Mesendoderm (in vitro differentiated cells): ENCODE measurements around the gene RASGEF1C.
"Not testable (repeated sequence)": the region's sequence is repeated elsewhere in the genome, so short reads cannot be mapped to it uniquely, and the experiment has no call there.

Experiments
- DNase-seq: peaks from one replicate; pipeline ENCODE4 v3.0.0; 2013
- H2AK5ac ChIP-seq: 2 replicates; pipeline ENCODE4 v1.6.1; 2013; ENCODE audit warnings: low read length, inconsistent platforms
- H2BK120ac ChIP-seq: 2 replicates; pipeline ENCODE4 v1.6.1; 2013; ENCODE audit warnings: low read depth, mild to moderate bottlenecking, low read length, moderate library complexity, mixed read lengths
- H2BK15ac ChIP-seq: replicated peaks from 2 replicates; pipeline ENCODE4 v1.6.1; 2013; ENCODE audit warnings: low read depth, mild to moderate bottlenecking, moderate library complexity
- H2BK5ac ChIP-seq: 2 replicates; pipeline ENCODE4 v1.6.1; 2013; ENCODE audit warnings: low read length, inconsistent platforms
- H3K18ac ChIP-seq: 2 replicates; pipeline ENCODE4 v1.6.1; 2013; ENCODE audit warnings: mild to moderate bottlenecking, low read length, mixed read lengths
- H3K23ac ChIP-seq: one replicate; pipeline ENCODE4 v1.6.1; 2013; ENCODE audit warnings: low read length
- H3K27ac ChIP-seq: 2 replicates; pipeline ENCODE4 v1.5.1; 2013; ENCODE audit warnings: low read depth, mild to moderate bottlenecking, inconsistent platforms, low read length, moderate library complexity
- H3K27me3 ChIP-seq: 2 replicates; pipeline ENCODE4 v1.6.1; 2013; ENCODE audit warnings: low read length, control low read depth, mild to moderate bottlenecking, inconsistent platforms; ENCODE audit not compliant: insufficient read depth, poor library complexity
- H3K36me3 ChIP-seq: 2 replicates; pipeline ENCODE4 v1.6.1; 2013; ENCODE audit warnings: low read length, inconsistent platforms; ENCODE audit not compliant: control insufficient read depth, insufficient read depth
- H3K4ac ChIP-seq: one replicate; pipeline ENCODE4 v1.6.1; 2013; ENCODE audit warnings: low read depth, mild to moderate bottlenecking, low read length, moderate library complexity
- H3K4me1 ChIP-seq: 2 replicates; pipeline ENCODE4 v1.6.1; 2013; ENCODE audit warnings: low read depth, low read length, inconsistent platforms; ENCODE audit not compliant: control insufficient read depth
- H3K4me2 ChIP-seq: 2 replicates; pipeline ENCODE4 v1.6.1; 2013; ENCODE audit warnings: low read length
- H3K4me3 ChIP-seq: 2 replicates; pipeline ENCODE4 v1.5.1; 2013; ENCODE audit warnings: mild to moderate bottlenecking, low read length
- H3K56ac ChIP-seq: one replicate; pipeline ENCODE4 v1.6.1; 2013; ENCODE audit warnings: low read length
- H3K79me1 ChIP-seq: 2 replicates; pipeline ENCODE4 v1.6.1; 2013; ENCODE audit warnings: low read length, inconsistent platforms
- H3K79me2 ChIP-seq: 2 replicates; pipeline ENCODE4 v1.6.1; 2013; ENCODE audit warnings: mild to moderate bottlenecking, low read length; ENCODE audit not compliant: control insufficient read depth, insufficient read depth
- H3K9ac ChIP-seq: 2 replicates; pipeline ENCODE4 v1.6.1; 2013; ENCODE audit warnings: low read length, inconsistent platforms
- H4K5ac ChIP-seq: one replicate; pipeline ENCODE4 v1.6.1; 2013; ENCODE audit warnings: low read length
- H4K8ac ChIP-seq: one replicate; pipeline ENCODE4 v1.6.1; 2013; ENCODE audit warnings: low read depth, mild to moderate bottlenecking, control low read depth, low read length, moderate library complexity
- WGBS: extraction: QIAGEN DNeasy Blood & Tissue Kit; methylation state at CpG from one replicate; pipeline ENCODE4 v1.1.7; 2013; ENCODE audit warnings: low lambda C conversion rate, missing lambda C conversion rate; ENCODE audit not compliant: insufficient coverage; ENCODE audit errors: extremely low coverage; 5-methylcytosine and 5-hydroxymethylcytosine counted together

The RASGEF1C gene

GRCh38 chr5:180126156-180126555, 82.9 kb downstream of the RASGEF1C start:
- not testable (repeated sequence) for H3K23ac ChIP-seq, H2BK15ac ChIP-seq, H3K79me2 ChIP-seq, H3K56ac ChIP-seq, H2BK5ac ChIP-seq, H3K4me1 ChIP-seq, H3K27ac ChIP-seq, H3K18ac ChIP-seq, H3K36me3 ChIP-seq, H3K4me3 ChIP-seq, H4K8ac ChIP-seq, H4K5ac ChIP-seq, H2BK120ac ChIP-seq, DNase-seq, H2AK5ac ChIP-seq, H3K27me3 ChIP-seq, H3K9ac ChIP-seq, H3K79me1 ChIP-seq, H3K4ac ChIP-seq, H3K4me2 ChIP-seq
- WGBS = no CpG with 5 or more reads among the region's 17 CpGs

DNA sequence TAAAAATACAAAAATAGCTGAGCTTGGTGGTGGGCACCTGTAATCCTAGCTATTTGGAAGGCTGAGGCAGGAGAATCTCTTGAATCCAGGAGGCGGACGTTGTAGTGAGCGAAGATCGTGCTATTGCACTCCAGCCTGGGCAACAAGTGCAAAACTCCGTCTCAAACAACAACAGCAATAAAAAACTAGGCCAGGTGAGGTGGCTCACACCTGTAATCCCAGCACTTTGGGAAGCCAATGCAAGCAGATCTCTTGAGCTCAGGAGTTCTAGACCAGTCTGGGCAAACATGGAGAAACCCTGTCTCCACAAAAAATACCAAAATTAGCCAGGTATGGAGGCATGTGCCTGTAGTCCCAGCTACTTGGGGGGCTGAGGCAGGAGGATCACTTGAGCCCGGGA, 84.3 kb downstream of the RASGEF1C start:
- H3K4me1 ChIP-seq, H3K4ac ChIP-seq, H2BK5ac ChIP-seq, H4K5ac ChIP-seq, H3K18ac ChIP-seq, H2BK120ac ChIP-seq, H3K27me3 ChIP-seq, H3K23ac ChIP-seq, H2AK5ac ChIP-seq, H3K79me2 ChIP-seq, H3K9ac ChIP-seq, H4K8ac ChIP-seq, H3K27ac ChIP-seq, H3K4me3 ChIP-seq, DNase-seq, H3K36me3 ChIP-seq, H2BK15ac ChIP-seq, H3K4me2 ChIP-seq, H3K79me1 ChIP-seq, H3K56ac ChIP-seq: not testable (repeated sequence)
- WGBS = no CpG with 5 or more reads among the region's 6 CpGs

DNA sequence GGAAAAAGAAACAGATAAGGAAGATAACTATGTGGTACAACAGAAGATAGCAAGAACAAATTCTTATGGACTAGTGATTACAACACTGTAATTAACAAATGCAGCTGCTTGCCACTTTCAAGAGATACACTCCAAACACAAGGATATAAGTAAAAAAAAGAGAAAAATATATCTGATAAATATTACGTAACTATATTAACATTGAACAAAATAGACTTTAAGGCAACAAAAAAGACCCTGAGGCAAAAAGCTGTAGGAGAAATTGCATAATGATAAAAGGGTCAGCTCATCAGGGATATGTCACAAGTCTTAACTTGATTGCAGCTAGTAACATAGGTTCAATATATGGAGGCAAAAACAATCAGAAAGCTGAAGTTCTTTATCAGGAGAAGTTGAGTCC, 86.1 kb downstream of the RASGEF1C start:
- Histone ChIP-seq H3K23ac (no peak overlapping the region), H3K27me3 (no peaks in the 10 kb centered on the region), H2BK5ac (no peak overlapping the region), H3K27ac (no peak overlapping the region), H3K18ac (no peak overlapping the region), H2BK15ac (no peak overlapping the region), H3K9ac (no peak overlapping the region), H3K4me3 (no peak overlapping the region), H2BK120ac (no peak overlapping the region), H3K36me3 (no peaks in the 10 kb centered on the region), H4K8ac (no peak overlapping the region), H3K4me2 (no peak overlapping the region), H4K5ac (no peak overlapping the region), H3K4ac (no peak overlapping the region), H3K4me1 (no peaks in the 10 kb centered on the region), H3K56ac (no peak overlapping the region), H3K79me1 (no peaks in the 10 kb centered on the region), H3K79me2 (no peaks in the 10 kb centered on the region), H2AK5ac (no peak overlapping the region)
- DNase-seq = no peak
- WGBS = no CpG with 5 or more reads among the region's 1 CpG

DNA sequence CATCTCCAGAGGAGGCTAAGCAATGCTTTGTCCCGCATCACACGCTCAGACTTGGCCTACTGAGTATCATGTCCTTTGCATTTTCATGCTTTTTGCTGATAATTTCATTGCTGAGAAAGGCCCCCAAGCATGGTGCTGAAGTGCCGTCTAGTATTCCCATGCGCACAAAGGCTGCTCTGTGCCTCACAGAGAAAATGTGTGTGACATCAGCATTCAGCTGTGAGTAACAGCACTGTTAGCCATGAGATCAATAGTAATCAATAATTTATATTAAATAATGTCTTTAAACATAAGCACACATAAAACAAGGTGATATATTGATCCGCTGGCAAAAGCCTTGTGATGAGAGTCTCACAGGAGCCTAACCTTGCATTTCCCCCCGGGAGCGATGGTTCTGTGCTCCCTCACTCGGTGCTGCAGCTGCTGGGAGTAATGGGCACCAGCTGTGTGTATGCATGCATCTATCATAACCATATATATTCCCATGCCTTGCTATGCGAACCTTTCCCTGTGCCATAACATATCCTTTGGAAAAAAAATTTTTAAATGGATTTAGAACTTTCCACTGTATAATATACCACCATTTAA, 87.1 kb downstream of the RASGEF1C start:
- Histone ChIP-seq H2BK15ac (no peak overlapping the region), H3K27ac (no peak overlapping the region), H3K79me1 (no peaks in the 10 kb centered on the region), H4K5ac (no peak overlapping the region), H3K36me3 (no peaks in the 10 kb centered on the region), H3K4me2 (no peak overlapping the region), H3K4ac (no peak overlapping the region), H3K56ac (no peak overlapping the region), H2BK5ac (no peak overlapping the region), H3K18ac (no peak overlapping the region), H4K8ac (no peak overlapping the region), H3K27me3 (no peaks in the 10 kb centered on the region), H3K23ac (no peak overlapping the region), H3K79me2 (no peaks in the 10 kb centered on the region), H2AK5ac (no peak overlapping the region), H3K9ac (no peak overlapping the region), H3K4me3 (no peak overlapping the region), H3K4me1 (no peaks in the 10 kb centered on the region), H2BK120ac (no peak overlapping the region)
- WGBS = no CpG with 5 or more reads among the region's 9 CpGs
- DNase-seq = no peak

- no CpG with 5 or more reads among the region's 28 CpGs for WGBS
- no peak overlapping the region for H3K4me2 ChIP-seq
- no peak overlapping the region for H2BK5ac ChIP-seq
- no peak overlapping the region for H3K23ac ChIP-seq
- H3K4ac ChIP-seq = no peak overlapping the region
- H3K4me3 ChIP-seq = no peak overlapping the region
- H3K36me3 ChIP-seq = no peaks in the 10 kb centered on the region
- no peak overlapping the region for H2AK5ac ChIP-seq
- no peak overlapping the region for H3K56ac ChIP-seq
- H3K79me1 ChIP-seq = no peaks in the 10 kb centered on the region
- no peak overlapping the region for H2BK15ac ChIP-seq
- DNase-seq = no peak
- H2BK120ac ChIP-seq = no peak overlapping the region
- H4K8ac ChIP-seq = no peak overlapping the region
- H3K79me2 ChIP-seq = no peaks in the 10 kb centered on the region
- no peak overlapping the region for H4K5ac ChIP-seq
- H3K27ac ChIP-seq = no peak overlapping the region
- no peaks in the 10 kb centered on the region for H3K27me3 ChIP-seq
- no peak overlapping the region for H3K18ac ChIP-seq
- no peak overlapping the region for H3K9ac ChIP-seq
- no peaks in the 10 kb centered on the region for H3K4me1 ChIP-seq
These were observed 88.5 kb downstream of the RASGEF1C start for GRCh38 chr5:180120237-180121101.
